ENCODE measurements around the gene SAMD11.

DNA sequence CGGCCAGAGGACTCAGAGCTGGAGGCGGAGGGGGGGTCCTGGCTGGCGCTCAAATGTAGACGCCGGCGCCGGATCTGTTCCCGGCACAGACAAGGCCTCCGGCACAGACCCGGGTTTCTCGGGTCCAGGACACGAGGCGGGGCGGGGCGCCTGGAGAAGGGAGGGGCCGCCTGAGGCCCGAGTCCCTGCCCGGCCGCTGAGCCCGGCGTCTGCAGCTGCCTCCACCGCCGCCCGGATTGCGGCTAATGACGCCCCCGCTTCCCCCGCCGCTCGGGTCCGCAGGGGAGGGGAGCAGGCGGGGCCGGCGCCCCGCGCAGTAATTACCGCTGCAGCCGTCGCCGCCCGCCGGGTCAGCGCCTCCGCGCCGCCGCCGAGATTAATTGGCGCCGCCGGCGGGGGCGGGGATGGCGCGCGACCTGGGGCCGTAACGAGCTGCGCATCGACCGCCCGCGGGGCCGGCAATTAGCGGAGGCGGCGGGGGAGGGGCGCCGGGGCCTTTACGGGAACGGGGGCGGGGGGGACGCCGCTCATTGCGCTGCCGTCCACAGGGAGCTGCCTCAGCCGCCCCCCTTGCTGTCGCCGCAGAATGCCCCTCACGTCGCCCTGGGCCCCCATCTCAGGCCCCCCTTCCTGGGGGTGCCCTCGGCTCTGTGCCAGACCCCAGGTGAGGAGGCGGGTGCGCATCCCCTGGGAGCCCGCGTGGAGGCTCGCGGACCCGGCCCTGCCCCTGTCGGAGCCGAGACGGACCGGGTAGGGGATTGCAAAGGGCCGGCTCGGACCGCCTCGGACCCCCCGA lies 18.1 kb downstream of the SAMD11 start:
- TF ChIP-seq, protein P1, sequence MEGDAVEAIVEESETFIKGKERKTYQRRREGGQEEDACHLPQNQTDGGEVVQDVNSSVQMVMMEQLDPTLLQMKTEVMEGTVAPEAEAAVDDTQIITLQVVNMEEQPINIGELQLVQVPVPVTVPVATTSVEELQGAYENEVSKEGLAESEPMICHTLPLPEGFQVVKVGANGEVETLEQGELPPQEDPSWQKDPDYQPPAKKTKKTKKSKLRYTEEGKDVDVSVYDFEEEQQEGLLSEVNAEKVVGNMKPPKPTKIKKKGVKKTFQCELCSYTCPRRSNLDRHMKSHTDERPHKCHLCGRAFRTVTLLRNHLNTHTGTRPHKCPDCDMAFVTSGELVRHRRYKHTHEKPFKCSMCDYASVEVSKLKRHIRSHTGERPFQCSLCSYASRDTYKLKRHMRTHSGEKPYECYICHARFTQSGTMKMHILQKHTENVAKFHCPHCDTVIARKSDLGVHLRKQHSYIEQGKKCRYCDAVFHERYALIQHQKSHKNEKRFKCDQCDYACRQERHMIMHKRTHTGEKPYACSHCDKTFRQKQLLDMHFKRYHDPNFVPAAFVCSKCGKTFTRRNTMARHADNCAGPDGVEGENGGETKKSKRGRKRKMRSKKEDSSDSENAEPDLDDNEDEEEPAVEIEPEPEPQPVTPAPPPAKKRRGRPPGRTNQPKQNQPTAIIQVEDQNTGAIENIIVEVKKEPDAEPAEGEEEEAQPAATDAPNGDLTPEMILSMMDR (conservative IDR thresholded peaks at IDR 0.05; ENCODE audit: low read length): no peak
- no peak for TF ChIP-seq EZH2phosphoT487 (IDR thresholded peaks at IDR 0.05; ENCODE audit: borderline replicate concordance)
